ENCODE results near the gene SORCS1. TPM values are rescaled to one million over a fixed set of nuclear protein-coding genes. Genes with fewer than 3 reads are reported as not detected.

Gene SORCS1
- total and polyA plus RNA-seq, 2 of the 8 experiments (the other 6 are each of a cell fraction or from before 2014, with no cell fraction given): 4.1 to 4.6 TPM

DNA sequence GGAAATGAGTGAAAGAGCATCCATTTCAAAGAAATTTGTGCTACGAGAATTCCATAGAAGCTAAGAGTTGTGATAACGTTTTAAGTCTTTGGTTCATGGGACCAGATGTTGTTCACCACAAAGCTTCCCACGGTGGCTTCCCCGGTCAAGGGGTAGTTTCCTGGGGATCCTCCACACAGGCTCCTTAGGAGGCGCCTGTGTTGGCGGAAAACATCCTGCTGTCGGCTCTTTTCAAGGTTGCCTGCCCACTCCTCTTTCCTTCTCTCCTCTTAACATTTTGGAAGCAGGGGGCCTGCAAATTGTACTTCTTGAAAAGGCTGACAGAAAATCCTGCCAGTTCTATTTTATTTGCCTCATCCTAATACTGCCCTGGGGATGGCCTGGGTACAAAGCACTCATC is 398.6 kb downstream of the SORCS1 start:
- H3K4me3 ChIP-seq (ENCODE audit: extremely low read depth in 1 of 4, insufficient read depth in 2 of 4, low read depth in 3 of 4, low read length in 4 of 4): no peak overlapping the region
- H3K27me3 ChIP-seq (replicated peaks in 1 of 4; ENCODE audit: control insufficient read depth in 3 of 4, extremely low read depth in 1 of 4, insufficient read depth in 3 of 4, low read length in 3 of 4): no peaks in the 10 kb centered on the region
- FAIRE-seq (no peak), DNase-seq (ENCODE audit: low read depth in 1 of 2, low spot score in 2 of 2) (no peak)
- no peak overlapping the region for H4K8ac ChIP-seq (ENCODE audit: extremely low read depth, insufficient read depth, low read length)
- WGBS, 2 experiments (ENCODE audit: extremely low coverage in 1 of 2, insufficient coverage in 1 of 2, insufficient read length in 1 of 2, insufficient replicate concordance in 2 of 2, low coverage in 1 of 2, low lambda C conversion rate in 2 of 2, missing lambda C conversion rate in 1 of 2): 64% methylated on average over 7 of the region's 7 CpGs; no CpG with 5 or more reads in 1 of the 2 experiments
- no peak overlapping the region for H3K23ac ChIP-seq (ENCODE audit: insufficient read length)
- no peak overlapping the region for H2BK20ac ChIP-seq (ENCODE audit: low read length)
- 0 out of 2 replicates have a peak, but pooled peaks have one; percentile 5 for TF ChIP-seq TBP (IDR thresholded peaks at IDR 0.05; ENCODE audit: low read depth, low read length)
- TF ChIP-seq KDM5A (IDR thresholded peaks at IDR 0.05; ENCODE audit: low read length): no peak
- H3K4me2 ChIP-seq (ENCODE audit: insufficient read depth in 1 of 2, low read depth in 2 of 2, low read length in 2 of 2): no peak overlapping the region
- no peak overlapping the region for H3K14ac ChIP-seq (ENCODE audit: insufficient read length)
- H4K5ac ChIP-seq (ENCODE audit: insufficient read length, low read depth, low read length): no peak overlapping the region
- ChIA-PET POLR2A (ENCODE audit: partially characterized antibody) (no interaction called here), CTCF (ENCODE audit: partially characterized antibody) (interaction anchor here (0.7 to 4.6 kb wide), 11 partner anchors 11 to 1268 kb away, joined by 3 to 26 read pairs (median 3); no protein-coding TSS in a partner anchor)
- no peak overlapping the region for H2BK12ac ChIP-seq (ENCODE audit: low read depth, low read length)
- H3K27ac ChIP-seq (ENCODE audit: low read depth, low read length): no peak overlapping the region
- no peaks in the 10 kb centered on the region for H4K20me1 ChIP-seq (replicated peaks in 1 of 2; ENCODE audit: control insufficient read depth in 1 of 2, insufficient read depth in 2 of 2, low read length in 2 of 2)
- H2BK120ac ChIP-seq (replicated peaks; ENCODE audit: low read depth, low read length): no peak overlapping the region
- no peak overlapping the region for H2AFZ ChIP-seq (ENCODE audit: low read length)
- no peak overlapping the region for H3K18ac ChIP-seq (ENCODE audit: extremely low read depth, low read length)
- H3K79me2 ChIP-seq (ENCODE audit: control insufficient read depth in 1 of 2, insufficient read depth in 2 of 2, low read length in 2 of 2): no peaks in the 10 kb centered on the region
- no peaks in the 10 kb centered on the region for H3K4me1 ChIP-seq (replicated peaks in 1 of 4; ENCODE audit: control insufficient read depth in 3 of 4, insufficient read depth in 4 of 4, low read length in 3 of 4)
- no peaks in the 10 kb centered on the region for H3K23me2 ChIP-seq (ENCODE audit: low read depth, low read length)
- H3K9ac ChIP-seq (replicated peaks in 1 of 4; ENCODE audit: extremely low read depth in 1 of 4, low read depth in 3 of 4, low read length in 3 of 4): no peak overlapping the region
- H3K9me3 ChIP-seq (ENCODE audit: insufficient read depth in 2 of 2, low read depth in 1 of 2, low read length in 1 of 2): no peaks in the 10 kb centered on the region
- no peak overlapping the region for H4K91ac ChIP-seq (replicated peaks; ENCODE audit: insufficient read length, low read length)
- H2BK5ac ChIP-seq (ENCODE audit: low read depth, low read length): no peak overlapping the region
- H3K56ac ChIP-seq (replicated peaks; ENCODE audit: insufficient read length, low read depth, low read length): no peak overlapping the region
- no peak overlapping the region for H3K4ac ChIP-seq (replicated peaks; ENCODE audit: insufficient read length, low read depth, low read length)
- no peak overlapping the region for H2AK5ac ChIP-seq (ENCODE audit: low read depth, low read length)
- H3K79me1 ChIP-seq (ENCODE audit: low read depth, low read length): no peaks in the 10 kb centered on the region
- H3K36me3 ChIP-seq (ENCODE audit: control insufficient read depth in 2 of 4, insufficient read depth in 4 of 4, low read length in 3 of 4): no peaks in the 10 kb centered on the region; a peak in 1 of 8 replicates
- no peak overlapping the region for H2BK15ac ChIP-seq (ENCODE audit: low read length)
